Measurements from ENCODE around the gene ZNF79.

Gene ZNF79

DNA sequence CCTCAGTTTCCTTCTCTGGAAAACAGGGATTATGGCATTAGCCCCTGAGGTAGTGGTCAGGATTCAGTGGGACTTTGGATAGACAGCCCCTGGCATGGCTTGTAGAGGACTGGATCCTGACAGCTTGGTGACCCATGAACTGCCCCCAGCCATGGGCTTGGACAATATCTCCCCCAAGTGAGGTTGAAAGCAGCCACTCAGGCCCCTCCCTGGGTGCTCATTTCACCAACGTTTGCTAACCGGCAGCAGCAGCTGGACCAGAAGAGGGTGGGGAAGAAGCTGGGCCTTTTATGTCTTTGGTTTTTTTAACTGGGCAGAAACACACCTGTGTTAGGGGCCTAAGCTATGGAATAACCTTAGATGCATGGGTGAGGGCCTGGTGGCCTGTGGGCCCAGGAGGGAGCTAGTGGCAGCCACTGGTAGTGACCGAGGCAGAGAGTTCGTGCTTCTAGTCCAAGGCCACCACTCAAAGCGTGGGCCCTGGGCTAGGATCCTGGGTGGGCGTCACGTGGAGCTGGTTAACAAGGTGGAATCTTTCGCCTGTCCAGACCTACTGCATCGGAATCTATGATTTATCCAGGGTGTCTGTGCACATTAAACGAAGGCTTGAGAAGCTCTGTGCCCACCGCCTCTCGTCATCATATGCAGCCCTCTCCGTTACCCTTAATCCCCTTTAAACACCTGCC, 25.3 kb upstream of the ZNF79 start:
- DNase-seq: no peak

DNA sequence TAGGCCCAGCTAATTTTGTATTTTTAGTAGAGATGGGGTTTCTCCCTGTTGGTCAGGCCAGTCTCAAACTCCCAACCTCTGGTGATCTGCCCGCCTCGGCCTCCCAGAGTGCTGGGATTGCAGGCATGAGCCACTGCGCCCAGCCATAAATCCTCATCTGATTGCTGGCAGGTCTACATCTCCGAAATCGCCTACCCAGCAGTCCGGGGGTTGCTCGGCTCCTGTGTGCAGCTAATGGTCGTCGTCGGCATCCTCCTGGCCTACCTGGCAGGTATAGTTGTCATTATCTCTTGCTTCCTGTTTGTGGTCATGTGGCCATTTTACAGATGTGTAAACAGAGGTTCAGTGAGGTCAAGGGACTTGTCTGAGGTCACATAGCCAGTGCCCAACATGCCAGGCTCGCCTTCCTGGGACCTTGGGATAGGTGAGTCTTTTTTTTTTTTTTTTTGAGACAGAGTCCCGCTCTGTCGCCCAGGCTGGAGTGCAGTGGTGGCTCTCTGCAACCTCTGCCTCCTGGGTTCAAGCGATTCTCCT, 24.4 kb upstream of the ZNF79 start:
- no peak for DNase-seq

GRCh38 chr9:127402401-127403090, 21.6 kb upstream of the ZNF79 start:
- no peak for DNase-seq

DNA sequence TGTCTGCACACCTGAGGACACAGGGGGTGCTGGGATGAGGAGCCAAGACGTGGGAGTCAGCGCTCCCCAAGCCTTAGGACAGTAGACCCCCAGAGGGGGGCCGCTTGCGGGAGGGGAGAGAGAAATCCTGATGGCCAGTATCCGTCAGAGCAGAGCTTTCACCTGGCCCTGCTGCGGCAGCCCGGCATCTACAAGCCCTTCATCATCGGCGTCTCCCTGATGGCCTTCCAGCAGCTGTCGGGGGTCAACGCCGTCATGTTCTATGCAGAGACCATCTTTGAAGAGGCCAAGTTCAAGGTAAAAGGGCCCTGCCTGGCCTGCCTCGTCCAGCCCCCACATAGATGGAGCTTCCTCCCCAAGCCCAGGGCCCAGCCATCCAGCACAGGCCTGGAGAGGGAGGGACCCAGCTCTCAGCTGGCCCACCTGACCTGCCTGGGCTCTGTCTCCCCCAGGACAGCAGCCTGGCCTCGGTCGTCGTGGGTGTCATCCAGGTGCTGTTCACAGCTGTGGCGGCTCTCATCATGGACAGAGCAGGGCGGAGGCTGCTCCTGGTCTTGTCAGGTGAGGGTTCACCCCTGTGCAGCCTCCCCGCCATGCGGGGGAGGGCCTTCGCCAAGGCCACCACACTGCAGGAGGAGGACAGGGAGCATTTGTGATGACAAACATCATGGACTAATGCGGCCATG, 20.5 kb upstream of the ZNF79 start:
- DNase-seq: no peak

DNA sequence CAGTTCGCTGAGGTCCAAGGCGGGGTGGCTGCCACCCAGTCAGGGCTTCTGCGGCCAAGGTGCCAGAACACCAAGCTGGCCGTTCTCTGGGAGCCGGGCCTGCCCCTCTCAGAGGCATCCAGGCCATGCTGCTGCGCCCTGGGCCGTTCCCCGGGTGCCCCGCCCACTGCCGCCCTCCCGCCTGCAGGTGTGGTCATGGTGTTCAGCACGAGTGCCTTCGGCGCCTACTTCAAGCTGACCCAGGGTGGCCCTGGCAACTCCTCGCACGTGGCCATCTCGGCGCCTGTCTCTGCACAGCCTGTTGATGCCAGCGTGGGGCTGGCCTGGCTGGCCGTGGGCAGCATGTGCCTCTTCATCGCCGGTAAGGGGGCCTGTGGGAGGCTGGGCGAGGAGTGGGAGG, 19.6 kb upstream of the ZNF79 start:
- no peak for DNase-seq

DNA sequence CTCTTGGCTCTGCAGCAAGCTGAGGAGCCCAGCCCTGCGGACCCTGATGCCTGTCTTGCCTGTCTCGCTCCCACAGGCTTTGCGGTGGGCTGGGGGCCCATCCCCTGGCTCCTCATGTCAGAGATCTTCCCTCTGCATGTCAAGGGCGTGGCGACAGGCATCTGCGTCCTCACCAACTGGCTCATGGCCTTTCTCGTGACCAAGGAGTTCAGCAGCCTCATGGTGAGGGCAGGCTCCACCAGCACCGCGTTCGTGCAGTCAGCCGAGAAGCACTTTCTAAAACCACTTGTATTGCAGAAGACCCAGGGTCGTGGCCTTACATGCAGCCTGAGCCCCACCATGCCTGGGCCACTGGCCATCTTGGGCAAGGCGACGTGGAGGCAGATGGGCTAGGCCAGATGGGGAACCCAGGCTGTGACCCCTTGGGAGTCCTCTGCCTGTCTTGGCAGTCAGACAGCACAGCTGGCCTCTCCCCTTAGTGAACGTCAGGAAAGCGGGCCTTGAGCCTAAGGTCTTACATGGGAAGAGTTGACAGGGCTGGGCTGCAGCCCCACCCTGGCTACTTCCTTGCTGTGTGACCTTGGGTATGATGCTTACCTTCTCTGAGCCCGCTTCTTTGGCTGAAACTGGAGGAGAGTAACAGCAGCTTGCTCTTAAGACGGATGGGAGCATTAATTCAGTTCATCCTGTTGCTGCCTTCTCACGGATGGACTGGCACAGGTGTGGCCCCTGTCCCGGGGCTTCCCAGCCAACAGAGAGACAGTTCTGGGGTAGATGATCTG, 18.6 kb upstream of the ZNF79 start:
- no peak for DNase-seq

DNA sequence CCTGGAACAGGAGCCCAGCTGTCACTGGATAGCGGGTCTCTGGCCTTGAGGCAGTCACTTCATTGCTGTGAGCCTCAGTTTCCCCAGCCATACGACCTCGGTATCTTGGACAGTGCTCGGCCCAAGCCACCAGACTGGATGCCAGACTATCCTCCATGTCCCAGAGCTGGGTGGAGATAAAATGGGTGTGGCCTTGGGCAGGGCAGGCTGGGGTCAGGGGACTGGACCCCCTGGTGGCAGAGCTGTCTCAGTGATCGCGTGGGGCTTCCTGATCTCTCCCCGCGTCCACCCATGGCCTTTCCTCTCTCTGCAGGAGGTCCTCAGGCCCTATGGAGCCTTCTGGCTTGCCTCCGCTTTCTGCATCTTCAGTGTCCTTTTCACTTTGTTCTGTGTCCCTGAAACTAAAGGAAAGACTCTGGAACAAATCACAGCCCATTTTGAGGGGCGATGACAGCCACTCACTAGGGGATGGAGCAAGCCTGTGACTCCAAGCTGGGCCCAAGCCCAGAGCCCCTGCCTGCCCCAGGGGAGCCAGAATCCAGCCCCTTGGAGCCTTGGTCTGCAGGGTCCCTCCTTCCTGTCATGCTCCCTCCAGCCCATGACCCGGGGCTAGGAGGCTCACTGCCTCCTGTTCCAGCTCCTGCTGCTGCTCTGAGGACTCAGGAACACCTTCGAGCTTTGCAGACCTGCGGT, 17.2 kb upstream of the ZNF79 start:
- DNase-seq: no peak

- DNase-seq: no peak
These were observed 16.7 kb upstream of the ZNF79 start for GRCh38 chr9:127407492-127407843.

GRCh38 chr9:127411122-127411521, 13.1 kb upstream of the ZNF79 start:
- DNase-seq: peak; percentile 42 to 85 (median 68)

GRCh38 chr9:127415141-127415540, 9.0 kb upstream of the ZNF79 start:
- DNase-seq: no peak

- no peak for DNase-seq
These were observed 8.5 kb upstream of the ZNF79 start for GRCh38 chr9:127415657-127416056.

GRCh38 chr9:127417131-127418036, 6.8 kb upstream of the ZNF79 start:
- peak in 2 of 4 experiments; percentile 32 for DNase-seq

- peak; percentile 39 to 74 (median 55) for DNase-seq
These were observed 6.1 kb upstream of the ZNF79 start for GRCh38 chr9:127418037-127418471.

DNA sequence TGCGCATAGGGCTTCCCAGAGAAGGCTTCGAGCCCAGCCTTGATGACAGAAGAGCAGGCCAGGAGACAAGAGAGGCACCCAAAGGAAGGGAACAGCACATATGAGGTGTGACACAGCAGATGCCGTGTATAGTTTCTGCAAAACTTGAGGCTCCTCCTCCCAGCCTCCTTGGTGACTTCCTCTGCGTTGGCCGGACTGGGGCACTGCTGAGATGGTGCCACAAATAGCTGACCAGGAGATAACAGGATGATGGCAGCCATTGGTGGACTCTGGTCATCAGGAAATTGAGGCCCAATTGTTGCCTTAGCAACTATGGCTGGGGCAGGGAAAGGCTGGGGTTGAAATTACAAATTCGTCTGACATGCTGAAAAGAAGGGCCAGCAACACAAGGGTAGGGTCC, 4.8 kb upstream of the ZNF79 start:
- DNase-seq: peak; percentile 41 to 72 (median 66)

DNA sequence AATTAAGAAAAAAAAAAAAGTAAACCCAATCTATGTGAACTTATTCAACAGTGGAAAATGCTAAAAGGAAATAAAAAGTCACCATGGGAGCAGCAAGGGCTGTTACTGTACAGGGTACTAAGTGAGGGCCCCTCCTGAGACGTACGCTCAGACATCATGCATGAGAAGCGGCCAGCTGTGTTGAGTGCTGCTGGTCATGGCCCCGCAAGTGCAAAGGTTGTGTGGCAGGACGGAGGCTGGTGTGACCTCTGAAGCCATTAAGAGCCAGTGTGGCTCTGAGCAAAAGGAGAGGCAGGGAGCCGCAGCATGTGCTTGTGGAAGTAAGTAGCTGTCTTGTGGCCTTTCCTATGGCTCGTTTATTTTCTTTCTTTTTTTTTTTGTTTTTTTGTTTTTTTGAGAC, 3.1 kb upstream of the ZNF79 start:
- no peak for DNase-seq

DNA sequence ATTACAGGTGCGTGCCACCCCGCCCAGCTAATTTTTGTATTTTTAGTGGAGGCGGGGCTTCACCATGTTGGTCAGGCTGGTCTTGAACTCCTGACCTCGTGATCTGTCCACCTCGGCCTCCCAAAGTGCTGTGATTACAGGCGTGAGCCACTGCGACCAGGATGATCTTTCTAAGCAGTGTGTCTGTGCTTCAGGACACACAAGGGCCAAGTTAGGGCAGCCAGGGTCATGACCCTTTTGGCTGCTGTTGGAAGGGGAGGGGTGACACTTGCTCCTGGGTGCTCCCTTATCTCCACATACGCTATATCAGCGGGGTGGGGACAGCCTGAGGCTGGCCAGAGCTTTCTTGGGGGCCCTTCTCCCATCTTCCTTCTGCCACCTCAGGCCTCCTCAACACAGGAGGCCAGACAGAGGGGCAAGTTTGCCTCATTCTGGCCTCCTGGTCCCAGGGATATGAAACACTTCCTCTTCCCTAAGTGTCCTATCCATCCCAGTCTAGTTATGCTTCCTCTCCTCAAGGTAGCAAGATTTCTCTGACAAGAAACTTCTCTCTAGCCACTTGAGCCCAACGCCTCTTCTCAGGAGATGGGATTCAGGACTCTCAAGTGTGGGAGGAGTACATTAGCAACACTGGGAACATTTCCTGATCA, 1.9 kb upstream of the ZNF79 start:
- peak in 3 of 4 experiments; percentile 22 to 41 (median 24) for DNase-seq

GRCh38 chr9:127422787-127423186, 1.4 kb upstream of the ZNF79 start:
- no peak for DNase-seq

- DNase-seq: peak in 2 of 4 experiments; percentile 32 to 40
These were observed 677 bp upstream of the ZNF79 start for GRCh38 chr9:127423476-127423933.

DNA sequence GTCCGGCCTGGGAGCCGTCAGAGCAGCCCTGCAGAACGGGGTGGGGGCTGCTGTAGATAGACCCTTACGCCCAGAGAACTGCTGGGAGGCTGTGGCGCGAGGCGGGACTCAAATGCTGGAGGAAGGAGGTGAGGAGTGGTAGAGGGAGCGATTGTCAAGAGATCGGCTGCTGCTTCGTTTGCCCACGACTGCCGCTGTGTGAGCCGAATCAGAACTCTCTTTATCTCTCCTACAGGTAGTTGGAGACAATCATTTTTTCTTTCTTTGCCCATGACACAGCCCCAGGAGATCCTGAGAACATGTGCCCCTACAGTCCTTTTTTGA, 456 bp downstream of the ZNF79 start:
- no peak for DNase-seq

- DNase-seq: no peak
These were observed 2.6 kb downstream of the ZNF79 start for GRCh38 chr9:127426756-127427155.

GRCh38 chr9:127428348-127428747, 4.2 kb downstream of the ZNF79 start:
- no peak for DNase-seq

Measured in suppressor macrophage (primary cell).